H9 (cell line): ENCODE data around the gene SDK2. TPM values are rescaled to one million over a fixed set of nuclear protein-coding genes. Genes with fewer than 3 reads are reported as not detected.

Experiments used
- DNase-seq: peaks from one replicate; pipeline ENCODE4 v3.0.0-alpha.2; 2017
- H2AFZ ChIP-seq: one replicate; pipeline ENCODE4 v1.6.1; 2013; ENCODE audit warnings: mild to moderate bottlenecking, low read length, control low read depth, moderate library complexity
- H2AK5ac ChIP-seq: 2 replicates; pipeline ENCODE4 v1.6.1; 2013; ENCODE audit warnings: low read length, control low read depth, mixed read lengths; ENCODE audit not compliant: insufficient read length
- H2BK120ac ChIP-seq: one replicate; pipeline ENCODE4 v1.6.1; 2013; ENCODE audit warnings: low read depth, mild to moderate bottlenecking, low read length, control low read depth, inconsistent platforms; ENCODE audit not compliant: poor library complexity, severe bottlenecking
- H2BK12ac ChIP-seq: 2 replicates; pipeline ENCODE4 v1.6.1; 2013; ENCODE audit warnings: low read length, control low read depth, mixed read lengths, low read depth; ENCODE audit not compliant: insufficient read length
- H2BK15ac ChIP-seq: 2 replicates; pipeline ENCODE4 v1.6.1; 2013; ENCODE audit warnings: low read depth, low read length, control low read depth
- H2BK20ac ChIP-seq: one replicate; pipeline ENCODE4 v1.6.1; 2013; ENCODE audit warnings: low read depth, mild to moderate bottlenecking, low read length, control low read depth, inconsistent platforms; ENCODE audit not compliant: poor library complexity, severe bottlenecking
- H2BK5ac ChIP-seq: 2 replicates; pipeline ENCODE4 v1.6.1; 2013; ENCODE audit warnings: low read length, control low read depth, mixed read lengths; ENCODE audit not compliant: insufficient read length
- H3K14ac ChIP-seq: 2 replicates; pipeline ENCODE4 v1.6.1; 2013; ENCODE audit warnings: low read length, control low read depth; ENCODE audit not compliant: insufficient read depth
- H3K18ac ChIP-seq: 2 replicates; pipeline ENCODE4 v1.6.1; 2013; ENCODE audit warnings: low read depth, mild to moderate bottlenecking, mixed read lengths, low read length, control low read depth; ENCODE audit not compliant: insufficient read length
- H3K23ac ChIP-seq: 2 replicates; pipeline ENCODE4 v1.6.1; 2013; ENCODE audit warnings: low read length, control low read depth, mixed read lengths, low read depth; ENCODE audit not compliant: insufficient read length
- H3K23me2 ChIP-seq: 2 replicates; pipeline ENCODE4 v1.6.1; 2013; ENCODE audit warnings: low read depth, mild to moderate bottlenecking, mixed read lengths, low read length, control low read depth; ENCODE audit not compliant: insufficient read length, poor library complexity, severe bottlenecking
- H3K27ac ChIP-seq: 2 replicates; pipeline ENCODE4 v1.5.1; 2013; ENCODE audit warnings: low read length, control low read depth, mixed read lengths, low read depth; ENCODE audit not compliant: insufficient read length
- H3K27me3 ChIP-seq: 2 replicates; pipeline ENCODE4 v1.6.1; 2013; ENCODE audit warnings: low read length, control low read depth, inconsistent platforms; ENCODE audit not compliant: insufficient read depth
- H3K4ac ChIP-seq: 2 replicates; pipeline ENCODE4 v1.6.1; 2013; ENCODE audit warnings: low read depth, mild to moderate bottlenecking, control low read depth, inconsistent platforms, low read length, moderate library complexity
- H3K4me1 ChIP-seq: 2 replicates; pipeline ENCODE4 v1.6.1; 2013; ENCODE audit warnings: low read length, control low read depth, inconsistent platforms; ENCODE audit not compliant: insufficient read depth
- H3K4me2 ChIP-seq: 2 replicates; pipeline ENCODE4 v1.6.1; 2013; ENCODE audit warnings: low read length, control low read depth, mixed read lengths; ENCODE audit not compliant: insufficient read length, insufficient read depth
- H3K56ac ChIP-seq: 2 replicates; pipeline ENCODE4 v1.6.1; 2013; ENCODE audit warnings: low read depth, mild to moderate bottlenecking, mixed read lengths, low read length, control low read depth; ENCODE audit not compliant: insufficient read length
- H3K79me1 ChIP-seq: 2 replicates; pipeline ENCODE4 v1.6.1; 2013; ENCODE audit warnings: low read depth, mild to moderate bottlenecking, moderate library complexity, low read length, control low read depth, inconsistent platforms; ENCODE audit not compliant: insufficient read depth, poor library complexity, severe bottlenecking
- H3K79me2 ChIP-seq: 2 replicates; pipeline ENCODE4 v1.6.1; 2013; ENCODE audit warnings: low read length, control low read depth, inconsistent platforms; ENCODE audit not compliant: insufficient read depth
- H3K9ac ChIP-seq: 2 replicates; pipeline ENCODE4 v1.6.1; 2013; ENCODE audit warnings: low read length, control low read depth, mixed read lengths; ENCODE audit not compliant: insufficient read length; ENCODE audit errors: extremely low read depth
- H3K9me3 ChIP-seq: one replicate; pipeline ENCODE4 v1.6.1; 2013; ENCODE audit warnings: low read depth, low read length, inconsistent platforms; ENCODE audit not compliant: control insufficient read depth
- H3T11ph ChIP-seq: one replicate; pipeline ENCODE4 v1.6.1; 2013; ENCODE audit warnings: mild to moderate bottlenecking, low read length, control low read depth, inconsistent platforms
- H4K20me1 ChIP-seq: one replicate; pipeline ENCODE4 v1.6.1; 2013; ENCODE audit not compliant: control insufficient read depth, insufficient read length, insufficient read depth
- H4K5ac ChIP-seq: 2 replicates; pipeline ENCODE4 v1.6.1; 2013; ENCODE audit warnings: low read depth, mild to moderate bottlenecking, mixed read lengths, low read length, control low read depth; ENCODE audit not compliant: insufficient read length
- H4K8ac ChIP-seq: replicated peaks from 2 replicates; pipeline ENCODE4 v1.6.1; 2013; ENCODE audit warnings: low read length, control low read depth, mixed read lengths, low read depth; ENCODE audit not compliant: insufficient read length
- H4K91ac ChIP-seq: 2 replicates; pipeline ENCODE4 v1.6.1; 2013; ENCODE audit warnings: low read depth, mild to moderate bottlenecking, moderate library complexity, mixed read lengths, low read length, control low read depth; ENCODE audit not compliant: insufficient read length
- H3K27ac Mint-ChIP-seq, 3 experiments: 2 replicates in 2 of 3; 3 replicates in 1 of 3; pipeline ENCODE4 v1.8.0; 2020 to 2021; ENCODE audit warnings: mixed read lengths in 3 of 3, mild to moderate bottlenecking in 1 of 3, moderate library complexity in 1 of 3
- H3K27me3 Mint-ChIP-seq: 2 replicates; pipeline ENCODE4 v1.8.0; 2021; ENCODE audit warnings: low read depth, mild to moderate bottlenecking, moderate library complexity, mixed read lengths
- H3K36me3 Mint-ChIP-seq, 3 experiments: 2 replicates in 2 of 3; 3 replicates in 1 of 3; pipeline ENCODE4 v1.8.0; 2020 to 2021; ENCODE audit warnings: low read depth in 3 of 3, mixed read lengths in 3 of 3; ENCODE audit not compliant: insufficient read depth in 1 of 3
- H3K4me1 Mint-ChIP-seq, 2 experiments: 2 replicates each; pipeline ENCODE4 v1.8.0; 2020; ENCODE audit warnings: mixed read lengths in 2 of 2
- H3K4me3 Mint-ChIP-seq, 2 experiments: 2 replicates in 1 of 2; 3 replicates in 1 of 2; pipeline ENCODE4 v1.8.0; 2020 to 2021; ENCODE audit warnings: mild to moderate bottlenecking in 2 of 2, mixed read lengths in 2 of 2, moderate library complexity in 1 of 2
- H3K9me3 Mint-ChIP-seq, 2 experiments: 2 replicates in 1 of 2; 3 replicates in 1 of 2; pipeline ENCODE4 v1.8.0; 2020; ENCODE audit warnings: mild to moderate bottlenecking in 2 of 2, mixed read lengths in 2 of 2, moderate library complexity in 1 of 2
- WGBS: extraction: QIAGEN DNeasy Blood & Tissue Kit; methylation state at CpG from one replicate; pipeline ENCODE4 v1.1.7; 2013; ENCODE audit warnings: missing lambda C conversion rate, low lambda C conversion rate, mixed read lengths; ENCODE audit not compliant: insufficient read length; ENCODE audit errors: extremely low coverage; 5-methylcytosine and 5-hydroxymethylcytosine counted together
- total RNA-seq: library from RNA; stranded (reverse); gene quantifications from 2 replicates; pipeline ENCODE4 v1.2.1, GENCODE V29; 2021
- TF ChIP-seq, protein P1 (sequence below): fragments of 200-600 bp; sonication (generic); conservative IDR thresholded peaks from 3 replicates; pipeline ENCODE4 v1.8.0; 2021; ENCODE audit warnings: antibody characterized with exemption, mild to moderate bottlenecking

SDK2 gene
- total RNA-seq, 1 experiment from 2014 or later = 9.1 TPM

GRCh38 chr17:73669771-73670170, 25.5 kb upstream of the SDK2 start:
- WGBS = no CpG with 5 or more reads among the region's 3 CpGs

More at GRCh38 chr17:73669771-73670170, 25.5 kb upstream of the SDK2 start:
- Mint-ChIP-seq H3K36me3 (peaks cover 0 to 5% (median 0%) of the 10 kb centered on the region in 3 experiments; a peak in 1 of 7 replicates), H3K27ac (no peak overlapping the region), H3K9me3 (peaks cover 7 to 12% of the 10 kb centered on the region in 2 experiments; a peak in 4 of 5 replicates), H3K27me3 (peaks cover 8% of the 10 kb centered on the region), H3K4me3 (no peak overlapping the region), H3K4me1 (peaks cover 8% of the 10 kb centered on the region in 2 experiments)
- Histone ChIP-seq H3K79me2 (no peaks in the 10 kb centered on the region), H3K9ac (no peak overlapping the region), H4K8ac (no peak overlapping the region), H2BK5ac (no peak overlapping the region), H3K9me3 (no peaks in the 10 kb centered on the region), H2AK5ac (no peak overlapping the region), H3K4me2 (no peak overlapping the region), H3K4me1 (no peaks in the 10 kb centered on the region), H4K20me1 (no peaks in the 10 kb centered on the region), H3K4ac (no peak overlapping the region), H3K27me3 (no peaks in the 10 kb centered on the region; the same call in 1 of the 2 replicates), H3K27ac (no peak overlapping the region), H2AFZ (no peak overlapping the region), H4K91ac (no peak overlapping the region), H4K5ac (no peak overlapping the region), H3K18ac (no peak overlapping the region), H3T11ph (no peak overlapping the region), H2BK120ac (no peak overlapping the region), H2BK15ac (no peak overlapping the region), H3K23ac (no peak overlapping the region), H2BK20ac (no peak overlapping the region), H3K56ac (no peak overlapping the region), H3K23me2 (no peaks in the 10 kb centered on the region), H3K14ac (no peak overlapping the region), H3K79me1 (no peaks in the 10 kb centered on the region), H2BK12ac (no peak overlapping the region)
- TF ChIP-seq, protein P1, sequence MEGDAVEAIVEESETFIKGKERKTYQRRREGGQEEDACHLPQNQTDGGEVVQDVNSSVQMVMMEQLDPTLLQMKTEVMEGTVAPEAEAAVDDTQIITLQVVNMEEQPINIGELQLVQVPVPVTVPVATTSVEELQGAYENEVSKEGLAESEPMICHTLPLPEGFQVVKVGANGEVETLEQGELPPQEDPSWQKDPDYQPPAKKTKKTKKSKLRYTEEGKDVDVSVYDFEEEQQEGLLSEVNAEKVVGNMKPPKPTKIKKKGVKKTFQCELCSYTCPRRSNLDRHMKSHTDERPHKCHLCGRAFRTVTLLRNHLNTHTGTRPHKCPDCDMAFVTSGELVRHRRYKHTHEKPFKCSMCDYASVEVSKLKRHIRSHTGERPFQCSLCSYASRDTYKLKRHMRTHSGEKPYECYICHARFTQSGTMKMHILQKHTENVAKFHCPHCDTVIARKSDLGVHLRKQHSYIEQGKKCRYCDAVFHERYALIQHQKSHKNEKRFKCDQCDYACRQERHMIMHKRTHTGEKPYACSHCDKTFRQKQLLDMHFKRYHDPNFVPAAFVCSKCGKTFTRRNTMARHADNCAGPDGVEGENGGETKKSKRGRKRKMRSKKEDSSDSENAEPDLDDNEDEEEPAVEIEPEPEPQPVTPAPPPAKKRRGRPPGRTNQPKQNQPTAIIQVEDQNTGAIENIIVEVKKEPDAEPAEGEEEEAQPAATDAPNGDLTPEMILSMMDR = no peak
- no peak for DNase-seq
